CD4-positive, alpha-beta T cell (primary cell): ENCODE measurements around the gene ZMYND15. TPM values are rescaled to one million over a fixed set of nuclear protein-coding genes. Genes with fewer than 3 reads are reported as not detected.
A peak's percentile ranks its signal among the peaks of the same experiment; 100 is the strongest.

ENCODE experiments used
- ATAC-seq: fragments of 200-7000 bp; cut with Tn5 transposase; one replicate; pipeline ENCODE4 v1.10.0; 2022; ENCODE audit warnings: mild to moderate bottlenecking; ENCODE audit not compliant: poor library complexity
- CTCF ChIA-PET: fragments of 350-600 bp; sonication (Branson Sonifier 250); formaldehyde crosslinking; loops from one replicate; lab custom pipeline; 2021; ENCODE audit warnings: antibody characterized with exemption, inconsistent platforms; lab: Charles Lee
- POLR2A ChIA-PET: fragments of 350-600 bp; sonication (Branson Sonifier 250); formaldehyde crosslinking; loops from one replicate; lab custom pipeline; 2021; ENCODE audit warnings: antibody characterized with exemption, inconsistent platforms; lab: Charles Lee
- DNase-seq, 14 experiments: peaks; one replicate each; pipeline ENCODE4 v3.0.0-alpha.2; 2013 to 2020; ENCODE audit warnings: mixed read lengths in 2 of 14
- H3K27ac ChIP-seq, 2 donors: one replicate each; pipeline versions ENCODE4 v1.5.1 to v1.7.0; 2013; ENCODE audit warnings: low read length in 2 of 2, low read depth in 1 of 2, mild to moderate bottlenecking in 1 of 2
- H3K27me3 ChIP-seq, 2 experiments: 1 replicate in 1 of 2; 2 replicates in 1 of 2; pipeline versions ENCODE4 v1.6.1 to v1.7.0; 2013; ENCODE audit warnings: low read length in 2 of 2, control low read depth in 1 of 2, mild to moderate bottlenecking in 1 of 2, moderate library complexity in 1 of 2; ENCODE audit not compliant: insufficient read depth in 2 of 2, control insufficient read depth in 1 of 2
- H3K36me3 ChIP-seq: one replicate; pipeline ENCODE4 v1.6.1; 2013; ENCODE audit warnings: low read length, control low read depth; ENCODE audit not compliant: insufficient read depth
- H3K4me1 ChIP-seq: one replicate; pipeline ENCODE4 v1.6.1; 2013; ENCODE audit warnings: low read length, control low read depth; ENCODE audit not compliant: insufficient read depth
- H3K4me3 ChIP-seq: one replicate; pipeline ENCODE4 v1.5.1; 2013; ENCODE audit warnings: mild to moderate bottlenecking, low read length, moderate library complexity
- H3K9me3 ChIP-seq, 2 experiments: 1 replicate in 1 of 2; 2 replicates in 1 of 2; pipeline versions ENCODE4 v1.6.1 to v1.7.0; 2013; ENCODE audit warnings: low read length in 2 of 2, mild to moderate bottlenecking in 2 of 2, control low read depth in 1 of 2, moderate library complexity in 1 of 2; ENCODE audit not compliant: control insufficient read depth in 1 of 2, insufficient read depth in 1 of 2
- H3K27ac Mint-ChIP-seq: one replicate; pipeline ENCODE4 v1.8.0; 2020; ENCODE audit warnings: mixed read lengths
- H3K27me3 Mint-ChIP-seq: one replicate; pipeline ENCODE4 v1.8.0; 2021; ENCODE audit warnings: mixed read lengths
- H3K36me3 Mint-ChIP-seq: one replicate; pipeline ENCODE4 v1.8.0; 2021; ENCODE audit warnings: low read depth, mixed read lengths
- H3K4me1 Mint-ChIP-seq: one replicate; pipeline ENCODE4 v1.8.0; 2021; ENCODE audit warnings: low read depth, mixed read lengths
- H3K4me3 Mint-ChIP-seq: one replicate; pipeline ENCODE4 v1.8.0; 2020; ENCODE audit warnings: mild to moderate bottlenecking, mixed read lengths
- H3K9me3 Mint-ChIP-seq: one replicate; pipeline ENCODE4 v1.8.0; 2020; ENCODE audit warnings: mixed read lengths
- CTCF ChIP-seq: fragments of 200-600 bp; IDR thresholded peaks from one replicate; pipeline ENCODE4 v1.8.0; 2022; ENCODE audit warnings: antibody characterized with exemption, mild to moderate bottlenecking
- intact Hi-C, 2 experiments: fragments of 100-400 bp; cut with DNase I in 1 of 2; cut with micrococcal nuclease in 1 of 2; formaldehyde crosslinking; loops; one replicate each; pipeline versions ENCODE4 v1.15.1 to v1.9.0; 2023 to 2025; cut with DNase I, micrococcal nuclease
- total RNA-seq, 174 experiments: library from RNA in 2 of 174; stranded (reverse) in 2 of 174; gene quantifications; one replicate each; pipeline ENCODE4 v1.2.3 and lab custom pipeline; 2021 to 2026

ZMYND15 gene
- total RNA-seq, 2 experiments from 2014 or later = 3.1 to 3.3 TPM

GRCh38 chr17:4751932-4752331 is 12.3 kb downstream of the ZMYND15 start:
- POLR2A ChIA-PET = no interaction called here
- H3K27ac ChIP-seq = no peak overlapping the region
- H3K36me3 ChIP-seq = no peaks in the 10 kb centered on the region
- no peak for TF ChIP-seq CTCF
- ATAC-seq (no peak), DNase-seq (no peak)
- peaks cover 15% of the 10 kb centered on the region for H3K4me1 ChIP-seq
- intact Hi-C loops = no loop called here
- Mint-ChIP-seq H3K27ac (no peak overlapping the region), H3K27me3 (peaks cover 24% of the 10 kb centered on the region), H3K36me3 (no peaks in the 10 kb centered on the region), H3K9me3 (no peaks in the 10 kb centered on the region), H3K4me3 (no peak overlapping the region), H3K4me1 (peaks cover 15% of the 10 kb centered on the region)
- peaks cover 0 to 3% of the 10 kb centered on the region in 2 experiments for H3K9me3 ChIP-seq
- H3K27me3 ChIP-seq = peaks cover 5 to 6% of the 10 kb centered on the region in 2 experiments
- no peak overlapping the region for H3K4me3 ChIP-seq
- CTCF ChIA-PET = no interaction called here

- intact Hi-C loops = no loop called here
- CTCF ChIA-PET = no interaction called here
- Mint-ChIP-seq H3K36me3 (no peaks in the 10 kb centered on the region), H3K27me3 (peaks cover 31% of the 10 kb centered on the region), H3K4me1 (peaks cover 6% of the 10 kb centered on the region), H3K4me3 (no peak overlapping the region), H3K9me3 (no peaks in the 10 kb centered on the region), H3K27ac (no peak overlapping the region)
- H3K9me3 ChIP-seq = peaks cover 0 to 3% of the 10 kb centered on the region in 2 experiments
- H3K27me3 ChIP-seq = peaks cover 5 to 9% of the 10 kb centered on the region in 2 experiments
- POLR2A ChIA-PET = no interaction called here
- H3K4me1 ChIP-seq = peaks cover 2% of the 10 kb centered on the region
- H3K36me3 ChIP-seq = no peaks in the 10 kb centered on the region
- no peak overlapping the region for H3K4me3 ChIP-seq
- DNase-seq (no peak), ATAC-seq (no peak)
- no peak for TF ChIP-seq CTCF
- H3K27ac ChIP-seq = no peak overlapping the region
Measured at GRCh38 chr17:4753392-4753791, 13.8 kb downstream of the ZMYND15 start.

GRCh38 chr17:4759776-4760236 is 20.2 kb downstream of the ZMYND15 start:
- Histone ChIP-seq H3K27me3 (peaks cover 5% of the 10 kb centered on the region in 2 experiments), H3K9me3 (no peaks in the 10 kb centered on the region), H3K4me3 (no peak overlapping the region), H3K4me1 (no peaks in the 10 kb centered on the region), H3K36me3 (no peaks in the 10 kb centered on the region), H3K27ac (no peak overlapping the region)
- H3K36me3 Mint-ChIP-seq = no peaks in the 10 kb centered on the region
- no peak overlapping the region for H3K27ac Mint-ChIP-seq
- no peak for TF ChIP-seq CTCF
- peak in 2 of 14 experiments; percentile 23 for DNase-seq
- no peak for ATAC-seq
- H3K4me3 Mint-ChIP-seq = no peak overlapping the region
- H3K27me3 Mint-ChIP-seq = peaks cover 25% of the 10 kb centered on the region
- CTCF ChIA-PET = no interaction called here
- POLR2A ChIA-PET = no interaction called here
- intact Hi-C loops = no loop called here
- no peaks in the 10 kb centered on the region for H3K9me3 Mint-ChIP-seq
- no peaks in the 10 kb centered on the region for H3K4me1 Mint-ChIP-seq
